Endothelial cell of umbilical vein (primary cell): ENCODE data around the gene C1QA.

Experiments
- EZH2 ChIP-seq: IDR thresholded peaks from 2 replicates; pipeline ENCODE4 v1.6.1; 2012; ENCODE audit warnings: borderline replicate concordance, low read depth, mild to moderate bottlenecking, moderate library complexity, low read length, inconsistent platforms; ENCODE audit not compliant: severe bottlenecking
- FOS ChIP-seq: IDR thresholded peaks from 2 replicates; pipeline ENCODE4 v1.6.1; 2011; ENCODE audit warnings: mild to moderate bottlenecking, low read length, moderate library complexity, borderline replicate concordance; ENCODE audit not compliant: insufficient read depth
- POLR2A ChIP-seq: IDR thresholded peaks from 2 replicates; pipeline ENCODE4 v1.6.1; 2012; ENCODE audit warnings: low read depth, mild to moderate bottlenecking, control low read depth, low read length
- POLR2AphosphoS5 ChIP-seq: IDR thresholded peaks from 2 replicates; pipeline ENCODE4 v1.6.1; 2012; ENCODE audit warnings: low read depth, mild to moderate bottlenecking, control low read depth, low read length, moderate library complexity; ENCODE audit not compliant: insufficient read depth
- TF ChIP-seq, protein P1 (sequence below), 2 donors: IDR thresholded peaks; 1 replicate in 1 of 2; 2 replicates in 1 of 2; pipeline ENCODE4 v1.5.1; 2011; ENCODE audit warnings: low read length in 2 of 2, mild to moderate bottlenecking in 2 of 2, moderate library complexity in 2 of 2, control low read depth in 1 of 2, inconsistent platforms in 1 of 2, low read depth in 1 of 2; ENCODE audit not compliant: insufficient read depth in 1 of 2; ENCODE audit errors: extremely low read depth in 1 of 2

DNA sequence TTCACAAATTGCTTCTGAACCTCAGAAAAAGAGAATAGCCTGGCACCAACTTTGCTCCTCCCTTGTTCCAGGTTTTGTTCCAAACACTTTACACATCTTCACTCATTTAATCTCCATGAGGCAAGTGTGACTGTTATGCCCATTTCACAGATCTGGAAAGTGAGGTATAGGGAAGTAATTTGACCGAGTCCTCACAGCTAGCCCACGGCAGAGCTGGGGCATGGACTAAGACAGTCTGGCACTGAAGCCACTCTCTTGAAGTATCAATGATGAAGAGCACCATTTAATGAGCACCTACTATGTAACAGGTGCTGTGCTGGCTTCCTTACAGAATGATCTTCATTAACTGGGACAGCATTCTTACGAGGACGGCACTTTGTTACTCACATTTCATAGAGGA is 35.6 kb downstream of the C1QA start:
- TF ChIP-seq, protein P1, sequence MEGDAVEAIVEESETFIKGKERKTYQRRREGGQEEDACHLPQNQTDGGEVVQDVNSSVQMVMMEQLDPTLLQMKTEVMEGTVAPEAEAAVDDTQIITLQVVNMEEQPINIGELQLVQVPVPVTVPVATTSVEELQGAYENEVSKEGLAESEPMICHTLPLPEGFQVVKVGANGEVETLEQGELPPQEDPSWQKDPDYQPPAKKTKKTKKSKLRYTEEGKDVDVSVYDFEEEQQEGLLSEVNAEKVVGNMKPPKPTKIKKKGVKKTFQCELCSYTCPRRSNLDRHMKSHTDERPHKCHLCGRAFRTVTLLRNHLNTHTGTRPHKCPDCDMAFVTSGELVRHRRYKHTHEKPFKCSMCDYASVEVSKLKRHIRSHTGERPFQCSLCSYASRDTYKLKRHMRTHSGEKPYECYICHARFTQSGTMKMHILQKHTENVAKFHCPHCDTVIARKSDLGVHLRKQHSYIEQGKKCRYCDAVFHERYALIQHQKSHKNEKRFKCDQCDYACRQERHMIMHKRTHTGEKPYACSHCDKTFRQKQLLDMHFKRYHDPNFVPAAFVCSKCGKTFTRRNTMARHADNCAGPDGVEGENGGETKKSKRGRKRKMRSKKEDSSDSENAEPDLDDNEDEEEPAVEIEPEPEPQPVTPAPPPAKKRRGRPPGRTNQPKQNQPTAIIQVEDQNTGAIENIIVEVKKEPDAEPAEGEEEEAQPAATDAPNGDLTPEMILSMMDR (IDR thresholded peaks at IDR 0.05; ENCODE audit: extremely low read depth in 1 of 2, insufficient read depth in 1 of 2, low read depth in 1 of 2, low read length in 2 of 2) = no peak
- TF ChIP-seq POLR2AphosphoS5 (no peak), POLR2A (no peak), FOS (no peak), EZH2 (no peak)
